NCI-H187 (cell line): ENCODE results near the gene NEUROD4.
"Not testable (repeated sequence)": the region's sequence is repeated elsewhere in the genome, so short reads cannot be mapped to it uniquely, and the experiment has no call there.

Experiments
- DNase-seq, 2 experiments: peaks; one replicate each; lab custom pipeline; 2025; lab: John Stamatoyannopoulos, UW

The NEUROD4 gene, protein sequence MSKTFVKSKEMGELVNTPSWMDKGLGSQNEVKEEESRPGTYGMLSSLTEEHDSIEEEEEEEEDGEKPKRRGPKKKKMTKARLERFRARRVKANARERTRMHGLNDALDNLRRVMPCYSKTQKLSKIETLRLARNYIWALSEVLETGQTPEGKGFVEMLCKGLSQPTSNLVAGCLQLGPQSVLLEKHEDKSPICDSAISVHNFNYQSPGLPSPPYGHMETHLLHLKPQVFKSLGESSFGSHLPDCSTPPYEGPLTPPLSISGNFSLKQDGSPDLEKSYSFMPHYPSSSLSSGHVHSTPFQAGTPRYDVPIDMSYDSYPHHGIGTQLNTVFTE

DNA sequence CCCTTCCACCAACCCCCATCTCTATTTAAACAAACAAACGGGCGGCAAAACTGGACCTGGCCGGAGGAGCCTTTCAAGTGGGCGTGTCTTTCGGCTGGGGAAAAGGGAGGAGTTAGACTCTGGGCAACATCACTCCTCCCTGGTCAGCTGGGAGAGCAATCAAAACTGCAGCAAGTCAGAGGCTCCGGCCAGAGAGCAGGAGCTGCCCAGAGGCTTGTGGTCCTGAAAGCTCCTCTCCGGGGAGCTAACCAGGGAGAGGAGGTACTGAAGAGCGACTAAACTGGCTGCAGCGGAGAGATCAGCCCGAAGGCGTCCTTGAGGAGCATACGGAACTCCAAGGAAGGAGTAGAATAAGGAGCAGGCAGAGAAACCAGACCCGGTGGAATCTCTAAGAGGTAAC lies at the start of gene NEUROD4:
TSS of gene NEUROD4 (plus strand) at position 191 of the 400 bp plus-strand sequence. CDS start 6,466 bp downstream, outside the sequence.
- DNase-seq = no peak

DNA sequence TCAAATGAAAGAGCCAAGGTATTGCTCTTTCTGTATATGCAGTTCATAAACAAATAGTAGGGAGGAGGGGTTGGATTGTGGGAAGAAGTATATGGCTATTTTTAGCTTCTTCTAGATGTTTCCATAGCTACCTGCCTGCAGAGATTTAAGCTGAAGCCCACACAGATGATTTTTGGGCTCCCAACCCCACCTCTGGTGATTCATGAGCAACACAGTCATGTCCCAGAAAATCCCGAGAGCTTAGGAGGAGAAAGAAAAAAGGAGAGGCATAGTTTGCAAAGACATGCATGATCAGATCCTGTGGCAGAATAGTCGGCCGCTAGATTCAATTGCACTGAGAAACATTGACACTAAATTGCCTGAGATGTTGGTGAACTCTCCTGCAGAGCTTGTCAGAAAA lies 49.0 kb upstream of the NEUROD4 start:
- no peak for DNase-seq

DNA sequence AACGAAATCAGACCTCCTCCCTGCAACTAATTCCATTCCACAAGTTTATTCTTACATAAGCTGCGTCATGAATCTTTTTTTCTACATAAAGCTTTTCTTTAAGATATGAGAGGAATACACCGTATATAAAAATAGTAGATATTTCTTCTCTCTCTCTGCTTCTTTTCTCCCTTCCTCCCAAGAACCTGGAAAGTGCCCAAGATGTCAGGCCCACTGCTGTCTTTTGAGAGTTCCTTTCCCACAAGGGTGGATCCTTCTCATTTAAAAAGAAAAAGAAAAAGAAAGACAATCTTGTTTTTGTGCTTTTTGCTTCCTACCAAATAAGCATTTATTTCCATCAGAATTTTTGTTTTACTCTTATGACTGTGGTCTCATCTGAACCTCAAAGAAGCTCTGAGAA lies 46.2 kb upstream of the NEUROD4 start:
- no peak for DNase-seq

DNA sequence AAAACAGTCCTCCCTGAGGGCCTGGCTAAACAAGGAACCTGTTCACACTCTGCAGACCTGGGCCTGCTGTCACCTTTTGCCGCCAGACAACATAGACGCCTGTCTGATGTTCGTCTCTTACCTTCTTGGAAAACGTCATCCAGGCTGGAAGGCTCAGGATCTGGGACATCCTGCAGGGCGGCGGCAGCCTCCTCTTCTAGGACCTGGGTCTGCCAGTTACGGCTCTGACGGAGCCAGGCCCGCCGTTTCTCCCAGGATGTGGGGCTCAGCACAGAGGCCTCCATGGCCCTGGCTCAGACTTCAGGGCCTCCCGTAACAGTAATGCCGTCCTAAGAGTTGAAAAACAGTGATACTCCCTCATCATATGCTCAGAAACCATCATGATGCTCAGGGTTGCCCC lies 45.5 kb upstream of the NEUROD4 start:
- DNase-seq = no peak

DNA sequence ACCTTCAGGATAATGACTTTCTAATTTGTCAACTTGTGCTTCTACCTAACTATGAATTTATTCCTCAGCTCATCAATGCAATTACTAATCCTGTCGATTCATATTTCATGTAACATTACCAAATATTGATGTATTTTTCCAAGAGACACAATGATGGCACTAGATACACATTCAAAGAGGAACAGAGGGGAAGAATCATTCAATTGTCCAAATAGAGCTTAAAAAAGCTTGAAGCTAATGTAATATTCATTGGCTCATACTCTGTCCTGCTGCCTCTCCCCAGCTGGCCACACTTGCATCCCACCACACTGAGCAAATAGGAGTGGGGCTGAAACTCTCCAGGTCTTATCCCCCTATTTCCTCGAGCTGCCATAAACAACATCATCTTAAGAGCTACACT lies 44.5 kb upstream of the NEUROD4 start:
- DNase-seq = no peak

DNA sequence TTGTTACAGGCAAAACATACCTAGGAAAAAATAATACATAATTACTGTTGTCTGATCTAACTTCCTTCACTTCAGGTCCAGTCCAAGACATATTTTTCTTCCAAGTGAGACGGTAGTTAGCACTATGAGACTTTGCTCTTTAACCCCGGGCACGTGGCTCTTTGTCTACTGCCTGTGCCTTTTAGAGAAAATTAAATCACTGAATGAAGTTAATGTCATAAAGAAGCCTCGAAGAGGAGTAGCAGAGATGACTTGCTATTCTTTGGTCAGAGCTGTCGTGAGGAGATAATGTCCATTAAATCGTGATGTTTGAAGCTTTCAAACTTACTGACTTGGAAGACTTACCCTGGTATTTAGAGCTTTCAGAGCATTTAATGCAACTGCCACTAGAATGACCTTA lies 43.9 kb upstream of the NEUROD4 start:
- no peak for DNase-seq

DNA sequence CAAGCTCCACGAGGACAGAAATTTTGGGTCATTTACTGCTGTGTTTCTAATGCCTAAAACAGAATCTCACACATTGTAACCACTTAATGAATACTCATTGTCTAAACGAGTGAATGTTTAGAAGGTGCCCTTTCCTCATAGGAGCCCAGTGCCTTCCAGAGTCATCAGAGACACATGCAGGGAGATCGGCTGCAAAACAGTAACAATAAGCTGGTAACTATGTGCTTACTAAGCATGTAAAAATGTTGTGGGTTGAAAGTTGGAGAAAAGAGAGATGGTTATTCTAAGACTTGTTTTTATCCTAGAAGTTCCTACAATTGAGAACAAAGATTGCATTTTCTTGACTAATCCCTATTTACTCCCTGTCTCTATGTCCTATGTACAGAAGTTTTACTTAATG lies 42.6 kb upstream of the NEUROD4 start:
- no peak for DNase-seq

DNA sequence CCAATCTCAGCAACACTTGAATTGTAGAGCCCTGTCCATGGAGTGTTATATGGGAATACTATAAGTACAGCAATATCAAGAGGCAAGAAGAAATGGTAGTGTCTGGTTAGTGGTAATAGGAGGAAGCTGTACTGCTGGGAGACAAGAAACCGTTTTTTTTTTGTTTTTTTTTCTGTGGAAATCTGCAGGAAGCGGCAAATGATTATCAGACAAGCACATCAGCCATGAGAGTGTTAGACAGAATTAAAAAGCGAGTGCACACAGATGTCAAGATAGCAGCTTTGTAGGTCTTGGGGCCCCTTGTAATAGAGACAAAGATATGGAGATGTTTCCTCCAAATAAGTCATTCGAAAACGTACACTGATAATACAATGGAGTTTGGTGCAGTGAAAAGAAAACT lies 41.9 kb upstream of the NEUROD4 start:
- DNase-seq = no peak

DNA sequence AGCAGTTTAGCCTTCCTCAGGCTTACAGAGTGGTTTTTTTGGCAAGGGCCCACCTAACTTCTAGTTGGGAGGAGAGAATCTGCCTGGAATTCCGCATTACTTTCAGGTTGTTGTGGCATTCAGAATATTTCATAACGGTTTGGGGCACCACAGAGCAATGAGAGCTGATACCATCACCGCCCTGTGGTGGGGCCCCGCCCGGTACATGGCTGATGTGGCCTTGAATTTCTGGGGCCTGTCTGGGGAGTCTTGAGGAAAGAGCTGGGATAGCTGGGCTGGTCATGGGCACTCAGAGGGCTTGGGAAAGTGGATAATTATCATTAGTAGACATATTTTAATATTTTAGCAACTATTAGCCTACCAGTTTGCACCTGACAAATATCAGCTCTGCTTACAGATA lies 39.4 kb upstream of the NEUROD4 start:
- DNase-seq = no peak

DNA sequence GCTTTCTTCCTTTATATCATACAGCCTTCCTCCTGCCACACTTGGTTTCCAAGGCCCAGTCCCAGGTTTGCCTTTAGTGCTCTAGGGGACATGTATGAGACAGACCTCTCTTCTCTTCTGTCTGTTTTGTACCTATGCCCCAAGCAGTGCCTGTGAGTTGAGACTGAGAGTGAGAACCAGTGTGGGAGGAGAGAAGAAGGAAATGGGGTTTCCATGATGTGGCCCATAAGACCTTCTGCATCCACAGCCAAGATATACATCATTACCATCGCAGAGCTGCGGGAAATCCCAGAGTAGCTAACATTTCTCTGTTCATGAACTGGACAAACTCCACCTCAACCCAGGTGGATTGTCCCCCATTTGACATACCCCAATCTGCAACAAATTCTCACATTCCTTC lies 38.0 kb upstream of the NEUROD4 start:
- DNase-seq = no peak

DNA sequence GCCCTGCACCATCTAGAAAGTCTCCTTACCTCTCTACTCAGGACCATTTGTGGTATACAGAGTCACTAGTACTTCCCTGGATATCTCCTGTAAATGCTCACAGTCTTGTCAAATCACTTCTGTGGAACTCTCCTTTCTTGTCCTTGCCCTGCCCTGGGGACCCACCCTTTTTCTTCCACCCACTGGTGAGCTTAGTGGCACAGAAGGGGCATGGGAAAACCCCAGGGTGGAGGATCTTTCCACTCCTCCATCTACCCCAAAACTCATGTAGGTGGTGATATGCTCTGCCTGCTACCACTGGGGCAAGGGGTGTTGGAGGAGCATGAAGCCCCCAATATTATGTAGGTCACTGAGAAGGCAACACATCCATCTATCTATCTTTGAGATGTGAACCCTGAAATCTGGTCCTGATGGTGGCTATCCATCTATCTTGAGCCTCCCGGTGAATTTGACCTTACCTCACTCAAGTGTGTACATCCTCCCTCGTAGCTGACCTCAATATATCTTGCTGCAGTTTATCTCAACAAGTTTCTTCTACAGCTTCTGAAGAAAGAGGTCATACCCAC lies 36.2 kb upstream of the NEUROD4 start:
- DNase-seq = no peak

DNA sequence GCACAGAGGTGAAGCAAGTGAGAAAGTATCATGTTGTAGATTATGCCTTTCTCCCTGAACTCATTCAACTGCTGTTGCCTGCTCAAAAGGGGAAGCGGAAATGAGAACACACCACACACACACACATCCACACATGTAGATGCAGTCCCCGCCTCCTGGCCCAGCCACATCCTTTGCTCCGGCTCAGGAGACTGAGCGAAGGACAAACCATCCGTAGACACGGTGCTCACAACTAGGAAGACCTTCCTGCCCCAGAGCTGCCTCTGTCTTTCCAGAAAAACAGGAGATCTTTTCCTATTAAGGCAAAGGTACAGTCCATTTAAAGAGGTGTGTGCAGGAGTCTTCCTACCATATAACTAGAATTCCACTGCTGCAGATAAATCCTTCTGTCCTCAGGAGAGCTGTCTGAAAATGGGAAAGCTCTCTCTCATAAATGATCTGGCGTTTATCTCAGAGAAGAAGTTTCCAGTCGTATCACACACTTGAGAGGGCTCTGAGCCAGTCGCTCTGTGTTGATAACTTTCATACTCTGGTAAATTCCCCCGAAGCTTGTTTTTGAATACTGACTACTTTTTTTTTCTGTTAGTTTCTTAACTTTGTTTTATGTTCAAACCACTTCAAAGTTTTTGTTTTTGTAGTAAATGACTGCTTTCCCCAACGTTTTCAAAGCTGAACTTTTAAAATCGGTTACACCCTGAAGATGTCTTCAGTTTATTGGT lies 35.0 kb upstream of the NEUROD4 start, which contains the start of gene TESPA1:
TSS of gene TESPA1 (minus strand) at position 105 of the 719 bp plus-strand sequence. CDS start 10,200 bp downstream, outside the sequence.
- DNase-seq = no peak

DNA sequence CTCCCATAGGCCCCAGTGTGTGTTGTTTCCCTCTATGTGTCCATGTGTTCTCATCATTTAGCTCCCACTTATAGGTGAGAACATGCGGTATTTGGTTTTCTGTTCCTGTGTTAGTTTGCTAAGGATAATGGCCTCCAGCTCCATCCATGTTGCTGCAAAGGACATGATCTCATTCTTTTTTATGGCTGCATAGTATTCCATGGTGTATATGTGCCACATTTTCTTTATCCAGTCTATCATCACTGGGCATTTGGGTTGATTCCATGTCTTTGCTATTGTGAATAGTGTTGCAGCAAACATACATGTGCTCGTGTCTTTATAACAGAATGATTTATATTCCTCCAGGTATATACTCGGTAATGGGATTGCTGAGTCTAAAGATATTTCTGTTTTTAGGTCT lies 33.0 kb upstream of the NEUROD4 start:
- DNase-seq = not testable (repeated sequence)

DNA sequence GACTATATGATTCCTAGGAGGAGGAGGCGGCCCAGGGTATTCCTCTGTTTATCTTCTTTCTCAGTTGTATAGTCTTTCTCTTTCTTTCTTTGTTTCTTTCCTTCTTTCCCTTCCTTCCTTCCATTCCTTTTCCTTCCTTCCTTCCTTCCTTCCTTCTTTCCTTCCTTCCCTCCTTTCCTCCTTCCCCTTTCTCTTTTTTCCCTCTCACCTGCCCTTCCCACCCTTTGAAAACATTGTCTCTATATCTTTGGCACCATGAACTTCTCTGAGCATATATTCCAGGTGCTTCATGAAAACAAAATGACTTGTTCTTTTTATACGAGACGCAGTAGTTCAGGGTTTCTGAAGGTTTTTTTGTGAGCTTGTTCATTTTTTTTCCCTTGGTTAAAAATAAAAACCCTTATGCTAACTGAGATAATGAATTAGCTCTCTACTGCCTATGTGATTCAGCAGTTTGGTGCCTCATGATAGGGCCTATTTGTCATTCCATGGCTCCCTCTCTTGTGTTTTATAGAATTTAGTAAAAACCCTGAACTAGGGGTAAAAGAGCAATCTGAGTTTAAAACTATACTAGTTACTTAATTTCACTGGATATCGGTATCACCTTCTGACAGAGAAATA lies 32.1 kb upstream of the NEUROD4 start:
- no peak for DNase-seq

DNA sequence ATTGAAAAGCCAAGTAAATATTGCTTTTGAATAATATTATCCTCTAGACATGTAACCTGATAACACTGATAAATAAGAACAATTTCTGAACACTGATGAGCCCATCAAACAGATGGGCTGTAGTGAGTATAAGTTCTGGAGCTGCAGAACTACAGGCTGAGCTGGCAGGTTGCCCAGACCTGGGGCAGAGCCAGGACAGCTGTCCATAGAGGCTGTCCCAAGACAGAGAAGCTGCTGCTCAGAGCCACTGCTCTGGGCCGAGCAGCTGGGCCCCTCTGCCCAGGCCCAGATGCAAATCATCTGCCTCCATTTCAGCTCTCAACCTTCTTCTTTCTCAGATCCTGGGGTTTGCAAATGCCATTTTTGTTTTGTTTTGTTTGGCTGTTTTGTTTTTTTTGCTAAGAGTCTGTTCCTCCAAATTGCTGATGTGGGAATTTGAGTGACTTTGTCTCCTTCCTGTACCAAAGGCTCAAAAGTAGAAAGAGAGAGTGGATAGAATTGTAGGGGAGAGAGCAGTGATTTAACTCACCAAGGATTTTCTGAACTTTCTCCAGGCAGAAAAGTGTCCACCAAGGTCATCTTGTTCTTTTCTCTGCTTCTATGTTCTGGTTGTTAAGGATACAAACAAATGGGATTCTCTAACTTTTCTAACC lies 31.2 kb upstream of the NEUROD4 start:
- no peak for DNase-seq

DNA sequence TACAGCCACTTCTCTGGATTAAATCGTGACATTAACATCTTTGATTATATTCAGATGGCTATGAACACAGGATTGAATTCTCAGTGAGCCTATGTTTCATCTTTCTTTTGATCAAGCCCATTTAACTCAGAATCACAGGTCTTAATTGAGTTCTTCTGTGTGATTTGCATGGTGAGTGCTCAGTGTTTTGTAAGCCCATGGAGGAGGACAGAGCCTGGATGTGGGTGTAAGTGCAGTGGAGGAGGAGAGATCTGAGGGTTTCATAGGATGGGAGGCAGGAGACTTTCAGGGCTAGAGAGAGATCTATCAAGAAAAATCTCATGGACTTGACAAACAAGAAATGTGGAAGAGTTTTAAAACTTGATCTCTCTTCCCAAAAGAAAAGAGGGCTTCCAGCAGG lies 29.9 kb upstream of the NEUROD4 start:
- no peak for DNase-seq

DNA sequence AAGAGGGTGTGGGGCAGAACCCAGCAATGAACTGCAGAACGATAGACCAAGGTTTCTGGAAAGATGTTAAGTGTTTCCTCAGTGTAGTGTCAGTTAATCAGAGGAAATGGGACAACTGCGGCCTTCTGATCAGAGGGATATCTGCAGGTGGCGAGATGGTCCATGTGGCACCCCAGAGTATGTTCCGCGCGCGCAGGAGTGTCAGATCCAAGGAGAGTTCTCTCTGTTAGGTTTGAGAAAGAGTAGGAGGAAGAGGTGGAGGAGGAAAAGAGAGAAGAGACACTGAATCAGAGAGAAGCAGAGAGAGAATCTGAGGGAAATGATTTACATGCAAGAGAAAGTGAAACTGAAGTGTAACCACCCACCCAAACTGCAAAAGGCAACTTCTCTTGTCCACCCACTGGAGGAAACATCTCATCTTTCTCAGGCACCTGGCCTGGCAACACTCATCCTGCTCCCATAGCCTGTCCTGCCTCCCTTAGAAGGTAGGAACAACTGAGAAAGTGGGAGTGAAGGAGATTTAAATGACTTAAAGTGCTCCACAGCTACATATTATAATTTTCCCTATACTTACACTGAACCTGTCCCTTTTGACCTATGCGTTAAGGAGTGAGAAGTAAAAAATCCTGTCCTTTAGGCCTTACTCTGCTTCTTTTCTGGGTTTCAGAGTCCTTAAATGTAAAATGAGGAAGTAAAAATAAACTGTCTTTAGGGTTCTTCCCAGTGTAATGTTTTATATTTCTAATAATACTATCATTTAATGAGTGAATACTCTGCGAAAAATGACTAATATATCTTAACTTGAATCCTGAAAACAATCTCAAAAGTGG lies 28.4 kb upstream of the NEUROD4 start:
- DNase-seq = no peak

DNA sequence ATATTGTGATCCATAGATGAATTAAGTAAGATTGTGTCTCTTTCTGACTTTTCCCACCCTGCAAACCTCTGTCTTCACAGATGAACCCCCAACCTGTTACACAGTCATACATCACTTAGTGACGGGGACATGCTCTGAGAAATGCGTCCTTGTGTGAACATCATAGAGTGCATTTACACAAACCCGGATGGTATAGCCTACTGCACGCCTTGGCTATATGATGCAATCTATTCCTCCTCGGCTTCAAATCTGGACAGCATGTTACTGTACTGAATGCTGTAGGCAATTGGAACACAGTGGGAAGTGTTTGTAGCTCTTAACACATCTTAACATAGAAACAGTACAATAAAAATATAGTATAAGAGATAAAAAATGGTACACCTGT lies 27.8 kb upstream of the NEUROD4 start:
- DNase-seq = no peak

DNA sequence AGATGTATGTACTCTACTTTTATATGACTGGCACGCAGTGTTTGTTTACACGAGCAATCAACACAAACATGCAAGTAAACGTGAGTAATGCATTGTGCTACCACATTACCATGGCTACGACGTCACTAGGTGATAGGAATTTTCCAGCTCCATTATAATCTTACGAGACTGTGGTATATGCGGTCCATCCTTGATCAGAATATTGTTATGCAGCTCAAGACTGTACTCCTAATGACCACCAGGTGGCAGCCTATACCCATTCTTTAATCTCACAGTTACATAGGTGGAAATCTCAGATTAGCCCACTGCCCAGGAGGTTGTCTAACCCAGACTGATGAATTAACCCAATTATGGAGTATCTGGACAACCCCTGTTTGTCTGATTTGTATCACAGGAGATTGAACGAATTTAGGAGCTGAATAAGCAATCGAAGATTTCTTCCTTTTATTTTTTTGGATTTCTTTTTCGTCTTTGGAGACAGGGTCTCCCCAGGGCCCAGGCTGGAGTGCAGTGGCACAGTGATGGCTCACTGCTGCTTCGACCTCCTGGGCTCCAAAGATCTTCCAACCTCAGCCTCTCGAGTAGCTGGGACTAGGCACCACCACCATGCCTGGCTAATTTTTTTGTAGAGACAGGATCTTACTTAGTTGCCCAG lies 26.5 kb upstream of the NEUROD4 start:
- peak; percentile 55 to 62 for DNase-seq

DNA sequence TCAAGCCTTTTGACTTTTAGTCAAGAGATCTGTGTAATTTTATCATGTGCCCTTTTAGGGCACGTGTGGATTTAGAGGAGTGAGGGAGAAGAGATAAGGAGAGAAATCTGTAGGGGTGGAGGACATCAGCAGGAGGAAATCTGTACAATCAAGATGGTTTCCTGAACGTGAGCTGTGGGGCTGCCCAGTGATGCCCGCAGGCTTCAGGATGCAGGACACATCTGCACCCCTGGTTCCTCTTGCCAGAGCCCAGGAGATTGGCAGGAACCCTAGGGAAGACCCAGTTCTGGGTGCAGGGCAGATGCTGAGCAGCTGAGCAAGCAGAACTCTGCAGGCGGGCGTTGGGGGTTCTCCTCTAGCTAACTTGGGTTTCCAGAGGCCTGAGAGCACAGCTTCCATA lies 23.6 kb upstream of the NEUROD4 start:
- DNase-seq = no peak
